Measurements from ENCODE around the gene BEX2. TPM values are rescaled to one million over a fixed set of nuclear protein-coding genes. Genes with fewer than 3 reads are reported as not detected.

Gene BEX2
- total and polyA plus RNA-seq, 9 of the 15 experiments (the other 6 are each of a cell fraction or from before 2014, with no cell fraction given): 5.4 to 18.0 (median 8.3) TPM

DNA sequence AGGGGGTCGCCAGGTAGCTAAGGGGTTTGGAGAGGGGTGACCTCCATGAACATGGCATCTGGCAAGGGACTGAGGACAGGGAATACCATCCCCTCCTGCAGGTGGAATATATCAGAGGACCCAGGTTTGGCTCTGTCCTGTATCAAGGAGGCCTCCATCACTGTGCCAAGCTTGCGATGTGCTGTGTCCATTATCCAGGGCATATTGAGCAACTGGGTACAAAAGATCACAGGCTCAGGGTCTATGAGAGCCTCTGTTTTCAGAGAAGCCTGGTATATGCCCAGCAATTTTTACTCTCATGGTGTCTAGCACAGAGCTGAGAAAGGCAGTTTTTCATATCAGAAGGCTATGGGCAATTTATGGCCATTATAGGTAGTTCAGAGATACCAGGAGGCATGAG lies 17.7 kb downstream of the BEX2 start:
- CTCF ChIA-PET (ENCODE audit: low intra/inter-chr PET ratio): no interaction called here
- Histone ChIP-seq H2AFZ (ENCODE audit: low read depth, low read length) (no peak overlapping the region), H3K9ac (ENCODE audit: insufficient read depth in 1 of 2, low read depth in 2 of 2, low read length in 2 of 2) (no peak overlapping the region), H3K27ac (ENCODE audit: extremely low read depth, low read depth, low read length) (no peak overlapping the region), H3K9me1 (ENCODE audit: control insufficient read depth, insufficient read depth, low read length) (no peaks in the 10 kb centered on the region), H3K27me3 (ENCODE audit: control insufficient read depth in 2 of 2, insufficient read depth in 2 of 2, low read length in 2 of 2) (no peaks in the 10 kb centered on the region), H3K79me2 (ENCODE audit: control insufficient read depth, insufficient read depth, low read length) (no peaks in the 10 kb centered on the region), H3K36me3 (ENCODE audit: control insufficient read depth, insufficient read depth, low read length) (no peaks in the 10 kb centered on the region), H4K20me1 (replicated peaks; ENCODE audit: control insufficient read depth, insufficient read depth, low read length) (no peaks in the 10 kb centered on the region), H3K9me3 (replicated peaks; ENCODE audit: control insufficient read depth, insufficient read depth, low read depth, low read length) (no peaks in the 10 kb centered on the region), H3K4me2 (ENCODE audit: insufficient read depth, low read length) (no peak overlapping the region), H3K4me3 (no peak overlapping the region), H3K4me1 (replicated peaks in 1 of 2; ENCODE audit: control insufficient read depth in 2 of 2, insufficient read depth in 2 of 2, low read length in 2 of 2) (no peaks in the 10 kb centered on the region)
- ATAC-seq (no peak), FAIRE-seq (no peak), DNase-seq (ENCODE audit: extremely low read depth in 1 of 4, low spot score in 3 of 4) (no peak)
- intact Hi-C loops (cut with micrococcal nuclease) (no loop called here), in situ Hi-C loops (cut with MboI) (no loop called here)
- POLR2A ChIA-PET: no interaction called here
- TF ChIP-seq KHSRP (IDR thresholded peaks at IDR 0.05): no peak
- WGBS (ENCODE audit: insufficient coverage, low coverage, missing lambda C conversion rate): 17% methylated on average over 2 of the region's 2 CpGs
- no TSS peak for BruUV-seq (replicated peaks)

DNA sequence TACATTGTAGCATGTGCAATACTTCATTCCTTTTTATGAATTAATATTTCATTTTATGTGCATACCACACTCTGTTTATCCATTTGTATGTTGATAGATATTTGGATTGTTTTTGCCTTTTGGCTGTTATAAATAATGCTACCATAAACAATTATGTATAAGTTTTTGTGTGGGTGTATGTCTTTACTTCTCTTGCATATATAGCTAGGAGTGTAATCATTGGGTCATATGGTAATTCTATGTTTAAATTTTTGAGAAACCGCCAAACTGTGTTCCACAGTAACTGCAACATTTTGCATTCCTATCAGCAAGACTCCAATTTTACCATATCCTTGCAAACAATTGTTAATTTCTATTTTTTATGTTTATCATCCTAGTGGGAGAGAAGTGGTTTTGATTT lies 31.2 kb downstream of the BEX2 start:
- DNase-seq (ENCODE audit: extremely low read depth in 1 of 4, low spot score in 3 of 4) (no peak), FAIRE-seq (no peak), ATAC-seq (no peak)
- no peaks in the 10 kb centered on the region for H4K20me1 ChIP-seq (replicated peaks; ENCODE audit: control insufficient read depth, insufficient read depth, low read length)
- ChIA-PET POLR2A (no interaction called here), CTCF (ENCODE audit: low intra/inter-chr PET ratio) (no interaction called here)
- in situ Hi-C loops (cut with MboI): no loop called here
- H3K4me1 ChIP-seq (replicated peaks in 1 of 2; ENCODE audit: control insufficient read depth in 2 of 2, insufficient read depth in 2 of 2, low read length in 2 of 2): no peaks in the 10 kb centered on the region; a peak in 1 of 5 replicates
- 0% methylated on average over 1 of the region's 1 CpG for WGBS (ENCODE audit: insufficient coverage, low coverage, missing lambda C conversion rate)
- no peak overlapping the region for H3K9ac ChIP-seq (ENCODE audit: insufficient read depth in 1 of 2, low read depth in 2 of 2, low read length in 2 of 2)
- H2AFZ ChIP-seq (ENCODE audit: low read depth, low read length): no peak overlapping the region
- no peaks in the 10 kb centered on the region for H3K79me2 ChIP-seq (ENCODE audit: control insufficient read depth, insufficient read depth, low read length)
- no TSS peak for BruUV-seq (replicated peaks)
- H3K27ac ChIP-seq (ENCODE audit: extremely low read depth, low read depth, low read length): no peak overlapping the region
- no peak overlapping the region for H3K4me2 ChIP-seq (ENCODE audit: insufficient read depth, low read length)
- no peaks in the 10 kb centered on the region for H3K9me1 ChIP-seq (ENCODE audit: control insufficient read depth, insufficient read depth, low read length)
- intact Hi-C loops (cut with micrococcal nuclease): no loop called here
- no peaks in the 10 kb centered on the region for H3K36me3 ChIP-seq (ENCODE audit: control insufficient read depth, insufficient read depth, low read length)
- no peak overlapping the region for H3K4me3 ChIP-seq
- peaks cover 4 to 12% of the 10 kb centered on the region in 2 experiments; a peak in 3 of 5 replicates for H3K27me3 ChIP-seq (ENCODE audit: control insufficient read depth in 2 of 2, insufficient read depth in 2 of 2, low read length in 2 of 2)
- 0 out of 2 replicates have a peak, but pooled peaks cover 3% of the 10 kb centered on the region for H3K9me3 ChIP-seq (replicated peaks; ENCODE audit: control insufficient read depth, insufficient read depth, low read depth, low read length)
- no peak for TF ChIP-seq MGA (IDR thresholded peaks at IDR 0.05)
- no peak for TF ChIP-seq SREBF2 (CRISPR knock-in tag; IDR thresholded peaks at IDR 0.05)
- no peak for TF ChIP-seq KDM1A (IDR thresholded peaks at IDR 0.05)
- TF ChIP-seq ZNF586 (CRISPR knock-in tag; conservative IDR thresholded peaks at IDR 0.05): no peak
- no peak for TF ChIP-seq TAF1 (IDR thresholded peaks at IDR 0.05; ENCODE audit: control insufficient read depth, extremely low read depth, insufficient read depth, low read length, severe bottlenecking)
